Heart left ventricle (tissue), 16 donors: ENCODE measurements around the gene TERT. TPM values are rescaled to one million over a fixed set of nuclear protein-coding genes. Genes with fewer than 3 reads are reported as not detected.

Source experiments
- ATAC-seq, 4 donors: fragments of 200-7000 bp; cut with Tn5 transposase; one replicate each; pipeline ENCODE4 v1.9.1; 2020 to 2022; ENCODE audit warnings: moderate library complexity in 4 of 4, mild to moderate bottlenecking in 3 of 4, moderate number of reproducible peaks in 1 of 4
- DNase-seq, 5 donors: peaks; one replicate each; pipeline ENCODE4 v3.0.0-alpha.2; 2020
- H3K27ac ChIP-seq, 12 donors: fragments of 200-600 bp; sonication (generic) in 4 of 12; one replicate each; pipeline versions ENCODE4 v1.5.0 to v1.8.0; 2016 to 2022; ENCODE audit warnings: mild to moderate bottlenecking in 2 of 12
- H3K27me3 ChIP-seq, 9 donors: fragments of 200-600 bp; sonication (generic) in 2 of 9; one replicate each; pipeline versions ENCODE4 v1.5.1 to v1.8.0; 2016 to 2022; ENCODE audit warnings: mild to moderate bottlenecking in 3 of 9
- H3K36me3 ChIP-seq, 9 donors: fragments of 200-600 bp; sonication (generic) in 2 of 9; one replicate each; pipeline versions ENCODE4 v1.5.0 to v1.8.0; 2018 to 2022; ENCODE audit warnings: mild to moderate bottlenecking in 2 of 9
- H3K4me1 ChIP-seq, 12 donors: fragments of 200-600 bp; sonication (generic) in 4 of 12; one replicate each; pipeline versions ENCODE4 v1.5.0 to v1.8.0; 2016 to 2022; ENCODE audit warnings: mild to moderate bottlenecking in 3 of 12
- H3K4me3 ChIP-seq, 12 donors: fragments of 200-600 bp; sonication (generic) in 4 of 12; one replicate each; pipeline versions ENCODE4 v1.5.0 to v1.8.0; 2017 to 2022; ENCODE audit warnings: mild to moderate bottlenecking in 9 of 12, moderate library complexity in 4 of 12
- H3K9me3 ChIP-seq, 12 donors: fragments of 200-600 bp; sonication (generic) in 4 of 12; one replicate each; pipeline versions ENCODE4 v1.5.0 to v1.8.0; 2016 to 2022; ENCODE audit warnings: mild to moderate bottlenecking in 1 of 12
- CTCF ChIP-seq, 12 donors: fragments of 200-600 bp; sonication (generic) in 4 of 12; IDR thresholded peaks; one replicate each; pipeline versions ENCODE4 v1.5.0 to v1.8.0; 2018 to 2022; ENCODE audit warnings: antibody characterized with exemption in 12 of 12, mild to moderate bottlenecking in 5 of 12
- POLR2A ChIP-seq, 2 donors: fragments of 450-650 bp; IDR thresholded peaks; one replicate each; pipeline ENCODE4 v1.6.1; 2017; ENCODE audit warnings: antibody characterized with exemption in 2 of 2, mild to moderate bottlenecking in 2 of 2, moderate library complexity in 2 of 2
- WGBS, 4 donors: extraction: QIAGEN DNeasy Blood & Tissue Kit in 2 of 4; methylation state at CpG; one replicate each; pipeline versions ENCODE4 v1.1.5 to v1.1.7; 2013 to 2018; 5-methylcytosine and 5-hydroxymethylcytosine counted together
- intact Hi-C, 10 donors: fragments of 100-400 bp; cut with DNase I; formaldehyde crosslinking; loops; one replicate each; pipeline versions ENCODE4 v1.11.1 to v1.14.2; 2022
- polyA plus RNA-seq, 2 donors: library from polyadenylated mRNA; stranded (reverse); fragments of 200-250 nt; gene quantifications; one replicate each; pipeline ENCODE4 v1.2.3, GENCODE V29; 2013
- total RNA-seq, 9 donors: library from RNA; depleted of rRNA in 2 of 9; stranded (reverse); fragments of >200 nt in 2 of 9; fragmentation: NEBNext Ultra II Directional in 3 of 9; extraction: Animal tissue kit (Norgen Biotek cat#: 25700) in 3 of 9; gene quantifications; one replicate each; pipeline versions ENCODE4 v1.1.0 to v1.2.4, GENCODE V29; 2016 to 2023
- donor health status: ischemic (EF 13 %, LVEDD 7.1; RV severe dilation, severe dysfunction).
- donor health status: healthy with polysubstance abuse.
- donor health status: DM: no; HTN: yes; CAD: no.
- donor health status: DM: no; HTN: no; CAD: no.
- donor health status: ischemic (EF 25% LVEDD 6.9; RV normal size, moderate dysfunction).
- donor health status: ischemic (EF 25% LVEDD 5.7; RV mildly dilated, moderate dysfunction).
- donor health status: healthy.
- donor health status: DM: yes; HTN: yes; CAD: no.
- donor health status: ischemic (EF 35%, LVEDD 5.7; RV mildly dilated, moderate dysfunction).
- donor health status: nonischemic (EF 11% LVEDD 7.7; RV severe dilation, severe dysfunction).
- donor health status: DM: yes; HTN: yes; CAD: no.
- donor health status: PGD.
- donor health status: ischemic (EF 29% LVEDD 5.4; RV normal size, mild dysfunction).
- donor health status: nonischemic (EF 23%, LVEDD 6.1; RV moderate dilation, normal function).

The TERT gene
- total and polyA plus RNA-seq, 11 donors: not detected

- H3K9me3 ChIP-seq: no peaks in the 10 kb centered on the region
- no peak overlapping the region for H3K4me3 ChIP-seq
- DNase-seq (no peak), ATAC-seq (no peak)
- H3K27ac ChIP-seq: no peak overlapping the region
- no peak for TF ChIP-seq CTCF (IDR thresholded peaks at IDR 0.05)
- TF ChIP-seq POLR2A (IDR thresholded peaks at IDR 0.05): no peak
- H3K36me3 ChIP-seq: no peaks in the 10 kb centered on the region
- WGBS, 4 donors: 35 to 48% (median 42%) methylated on average over 13 to 33 of the region's 33 CpGs
- H3K4me1 ChIP-seq: peaks cover 0 to 10% (median 0%) of the 10 kb centered on the region in 12 donors
- peaks cover 10 to 54% (median 32%) of the 10 kb centered on the region in 9 donors for H3K27me3 ChIP-seq
- intact Hi-C loops: no loop called here
These were observed 51.3 kb downstream of the TERT start for GRCh38 chr5:1243487-1244130.

- H3K9me3 ChIP-seq: no peaks in the 10 kb centered on the region
- no peak overlapping the region for H3K27ac ChIP-seq
- ATAC-seq: no peak
- H3K27me3 ChIP-seq: peaks cover 10 to 50% (median 32%) of the 10 kb centered on the region in 9 donors
- H3K4me1 ChIP-seq: peaks cover 0 to 10% (median 0%) of the 10 kb centered on the region in 12 donors
- WGBS, 4 donors: 63 to 74% (median 66%) methylated on average over 8 to 14 of the region's 14 CpGs
- TF ChIP-seq CTCF (IDR thresholded peaks at IDR 0.05): no peak
- no peak for TF ChIP-seq POLR2A (IDR thresholded peaks at IDR 0.05)
- DNase-seq: no peak
- intact Hi-C loops: no loop called here
- no peak overlapping the region for H3K4me3 ChIP-seq
- H3K36me3 ChIP-seq: no peaks in the 10 kb centered on the region
These were observed 52.0 kb downstream of the TERT start for GRCh38 chr5:1242733-1243486.

GRCh38 chr5:1241509-1242080 lies 53.3 kb downstream of the TERT start:
- peaks cover 0 to 2% (median 0%) of the 10 kb centered on the region in 12 donors for H3K9me3 ChIP-seq
- H3K4me1 ChIP-seq: peaks cover 0 to 8% (median 0%) of the 10 kb centered on the region in 12 donors
- intact Hi-C loops: no loop called here
- no peak overlapping the region for H3K27ac ChIP-seq
- no peak for TF ChIP-seq POLR2A (IDR thresholded peaks at IDR 0.05)
- ATAC-seq (no peak), DNase-seq (no peak)
- 82 to 85% (median 84%) methylated on average over 22 of the region's 22 CpGs for WGBS, 4 donors
- no peak overlapping the region for H3K4me3 ChIP-seq
- H3K36me3 ChIP-seq: no peaks in the 10 kb centered on the region
- H3K27me3 ChIP-seq: peaks cover 10 to 38% (median 27%) of the 10 kb centered on the region in 9 donors

GRCh38 chr5:1240496-1241260 lies 54.2 kb downstream of the TERT start:
- no peak for DNase-seq
- intact Hi-C loops: no loop called here
- Histone ChIP-seq H3K4me1 (peaks cover 0 to under 1% (median 0%) of the 10 kb centered on the region in 12 donors), H3K27ac (no peak overlapping the region), H3K36me3 (no peaks in the 10 kb centered on the region), H3K9me3 (peaks cover 0 to 11% (median 8%) of the 10 kb centered on the region in 12 donors), H3K4me3 (no peak overlapping the region), H3K27me3 (peaks cover 6 to 29% (median 17%) of the 10 kb centered on the region in 9 donors)
- no peak for ATAC-seq
- TF ChIP-seq POLR2A (IDR thresholded peaks at IDR 0.05): no peak
- TF ChIP-seq CTCF (IDR thresholded peaks at IDR 0.05): no peak
- WGBS, 4 donors: 80 to 85% (median 82%) methylated on average over 26 to 29 of the region's 29 CpGs
